ENCODE measurements around the gene BDH2.

GRCh38 chr4:103092245-103092644, 7.4 kb downstream of the BDH2 start:
- TF ChIP-seq HDGF (IDR thresholded peaks at IDR 0.05; ENCODE audit: borderline replicate concordance) (no peak), SP1 (IDR thresholded peaks at IDR 0.05) (no peak), PKNOX1 (IDR thresholded peaks at IDR 0.05) (no peak), TARDBP (IDR thresholded peaks at IDR 0.05) (no peak), BHLHE40 (IDR thresholded peaks at IDR 0.05; ENCODE audit: borderline replicate concordance) (no peak), FOXM1 (IDR thresholded peaks at IDR 0.05; ENCODE audit: borderline replicate concordance) (no peak), FOXA1 (IDR thresholded peaks at IDR 0.05) (no peak), FOXK2 (IDR thresholded peaks at IDR 0.05) (no peak), ZNF384 (IDR thresholded peaks at IDR 0.05) (no peak), NFRKB (IDR thresholded peaks at IDR 0.05) (no peak), ELF4 (IDR thresholded peaks at IDR 0.05) (no peak)

Measured in HEK293T (cell line).